ENCODE measurements around the gene HAUS8.

HAUS8 gene

DNA sequence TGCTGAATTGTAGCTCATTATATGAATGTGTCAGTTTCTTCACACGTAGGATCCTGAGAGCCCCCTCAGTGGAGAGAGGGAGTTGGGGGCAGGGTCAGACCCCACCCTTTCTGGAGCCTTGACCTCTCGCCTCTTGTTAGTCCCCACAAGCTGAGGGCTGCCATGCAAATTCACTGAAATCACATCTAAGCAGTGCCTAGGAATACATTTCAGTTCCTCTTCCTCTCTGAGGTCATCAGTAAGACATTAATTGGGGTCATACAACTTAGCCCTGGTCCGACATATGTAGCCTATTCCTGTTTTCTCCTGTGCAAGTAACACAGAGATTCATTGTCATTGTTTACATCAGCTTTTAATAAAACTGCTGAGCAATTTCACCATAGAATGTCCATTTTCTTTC is 30.3 kb upstream of the HAUS8 start:
- TF ChIP-seq FOXM1 (IDR thresholded peaks at IDR 0.05; ENCODE audit: borderline replicate concordance, low read depth) (no peak), NFIC (IDR thresholded peaks at IDR 0.05) (no peak), EGR1 (IDR thresholded peaks at IDR 0.05) (no peak)
- TF ChIP-seq, protein P1, sequence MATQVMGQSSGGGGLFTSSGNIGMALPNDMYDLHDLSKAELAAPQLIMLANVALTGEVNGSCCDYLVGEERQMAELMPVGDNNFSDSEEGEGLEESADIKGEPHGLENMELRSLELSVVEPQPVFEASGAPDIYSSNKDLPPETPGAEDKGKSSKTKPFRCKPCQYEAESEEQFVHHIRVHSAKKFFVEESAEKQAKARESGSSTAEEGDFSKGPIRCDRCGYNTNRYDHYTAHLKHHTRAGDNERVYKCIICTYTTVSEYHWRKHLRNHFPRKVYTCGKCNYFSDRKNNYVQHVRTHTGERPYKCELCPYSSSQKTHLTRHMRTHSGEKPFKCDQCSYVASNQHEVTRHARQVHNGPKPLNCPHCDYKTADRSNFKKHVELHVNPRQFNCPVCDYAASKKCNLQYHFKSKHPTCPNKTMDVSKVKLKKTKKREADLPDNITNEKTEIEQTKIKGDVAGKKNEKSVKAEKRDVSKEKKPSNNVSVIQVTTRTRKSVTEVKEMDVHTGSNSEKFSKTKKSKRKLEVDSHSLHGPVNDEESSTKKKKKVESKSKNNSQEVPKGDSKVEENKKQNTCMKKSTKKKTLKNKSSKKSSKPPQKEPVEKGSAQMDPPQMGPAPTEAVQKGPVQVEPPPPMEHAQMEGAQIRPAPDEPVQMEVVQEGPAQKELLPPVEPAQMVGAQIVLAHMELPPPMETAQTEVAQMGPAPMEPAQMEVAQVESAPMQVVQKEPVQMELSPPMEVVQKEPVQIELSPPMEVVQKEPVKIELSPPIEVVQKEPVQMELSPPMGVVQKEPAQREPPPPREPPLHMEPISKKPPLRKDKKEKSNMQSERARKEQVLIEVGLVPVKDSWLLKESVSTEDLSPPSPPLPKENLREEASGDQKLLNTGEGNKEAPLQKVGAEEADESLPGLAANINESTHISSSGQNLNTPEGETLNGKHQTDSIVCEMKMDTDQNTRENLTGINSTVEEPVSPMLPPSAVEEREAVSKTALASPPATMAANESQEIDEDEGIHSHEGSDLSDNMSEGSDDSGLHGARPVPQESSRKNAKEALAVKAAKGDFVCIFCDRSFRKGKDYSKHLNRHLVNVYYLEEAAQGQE (IDR thresholded peaks at IDR 0.05; ENCODE audit: low read depth), result no peak

DNA sequence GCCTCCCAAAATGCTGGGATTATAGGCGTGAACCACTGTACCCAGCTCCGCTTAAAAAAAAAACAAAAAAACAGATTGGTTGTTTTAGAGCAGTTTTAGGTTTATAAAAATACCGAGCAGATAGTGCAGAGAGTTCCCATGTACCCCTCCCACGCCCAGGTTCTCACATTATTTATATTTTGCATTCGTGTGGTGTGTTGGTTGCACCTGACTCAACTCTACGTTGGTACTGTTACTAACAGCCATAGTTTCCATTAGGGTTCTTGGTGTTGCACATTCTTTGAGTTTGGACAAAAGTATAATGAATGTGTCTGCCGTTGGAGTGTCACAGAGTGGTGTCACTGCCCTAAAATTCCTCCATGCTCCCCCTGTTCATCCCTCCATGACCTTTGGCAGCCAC is 29.4 kb upstream of the HAUS8 start:
- TF ChIP-seq YY1 (IDR thresholded peaks at IDR 0.05; ENCODE audit: low read depth) (no peak), RAD21 (IDR thresholded peaks at IDR 0.05; ENCODE audit: low read depth) (no peak), EP300 (IDR thresholded peaks at IDR 0.05; ENCODE audit: borderline replicate concordance) (no peak), CREB1 (IDR thresholded peaks at IDR 0.05; ENCODE audit: low read depth) (no peak), NFIC (IDR thresholded peaks at IDR 0.05) (no peak), CEBPB (IDR thresholded peaks at IDR 0.05) (no peak), TAF1 (IDR thresholded peaks at IDR 0.05; ENCODE audit: low read depth) (no peak), EGR1 (IDR thresholded peaks at IDR 0.05) (no peak), ZBTB7A (IDR thresholded peaks at IDR 0.05; ENCODE audit: low read depth) (no peak), FOXM1 (IDR thresholded peaks at IDR 0.05; ENCODE audit: borderline replicate concordance, low read depth) (no peak)
- TF ChIP-seq, protein P1 (IDR thresholded peaks at IDR 0.05; ENCODE audit: low read depth), result no peak
- TF ChIP-seq, protein P2, sequence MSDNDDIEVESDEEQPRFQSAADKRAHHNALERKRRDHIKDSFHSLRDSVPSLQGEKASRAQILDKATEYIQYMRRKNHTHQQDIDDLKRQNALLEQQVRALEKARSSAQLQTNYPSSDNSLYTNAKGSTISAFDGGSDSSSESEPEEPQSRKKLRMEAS (IDR thresholded peaks at IDR 0.05), result no peak
- TF ChIP-seq, protein P3, sequence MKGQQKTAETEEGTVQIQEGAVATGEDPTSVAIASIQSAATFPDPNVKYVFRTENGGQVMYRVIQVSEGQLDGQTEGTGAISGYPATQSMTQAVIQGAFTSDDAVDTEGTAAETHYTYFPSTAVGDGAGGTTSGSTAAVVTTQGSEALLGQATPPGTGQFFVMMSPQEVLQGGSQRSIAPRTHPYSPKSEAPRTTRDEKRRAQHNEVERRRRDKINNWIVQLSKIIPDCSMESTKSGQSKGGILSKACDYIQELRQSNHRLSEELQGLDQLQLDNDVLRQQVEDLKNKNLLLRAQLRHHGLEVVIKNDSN (IDR thresholded peaks at IDR 0.05), result no peak

DNA sequence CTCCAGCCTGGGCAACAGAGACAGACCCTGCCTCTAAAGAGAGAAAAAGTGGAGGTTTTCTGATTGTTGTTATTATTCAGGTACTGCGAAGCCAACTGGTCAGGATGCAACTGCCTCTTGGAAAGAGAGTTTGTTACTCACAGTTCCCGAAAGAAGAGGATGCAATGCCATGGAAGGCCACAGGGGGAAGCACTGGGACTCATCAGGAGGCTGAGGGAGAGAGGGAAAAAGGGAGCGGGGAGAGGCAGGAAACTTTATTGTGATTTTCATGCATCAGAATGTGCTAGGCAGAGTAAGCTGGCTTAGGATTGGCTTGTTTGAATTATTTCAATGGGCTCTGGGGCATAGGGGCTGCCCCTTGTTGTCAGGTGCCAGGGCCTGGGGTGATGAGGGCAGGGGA is 27.9 kb upstream of the HAUS8 start:
- TF ChIP-seq RAD21 (IDR thresholded peaks at IDR 0.05; ENCODE audit: low read depth) (peak; percentile 65), ZBTB7A (IDR thresholded peaks at IDR 0.05; ENCODE audit: low read depth) (no peak), CEBPB (IDR thresholded peaks at IDR 0.05) (no peak), TAF1 (IDR thresholded peaks at IDR 0.05; ENCODE audit: low read depth) (no peak), EP300 (IDR thresholded peaks at IDR 0.05; ENCODE audit: borderline replicate concordance) (no peak)
- TF ChIP-seq, protein P1 (IDR thresholded peaks at IDR 0.05; ENCODE audit: low read depth), result no peak

DNA sequence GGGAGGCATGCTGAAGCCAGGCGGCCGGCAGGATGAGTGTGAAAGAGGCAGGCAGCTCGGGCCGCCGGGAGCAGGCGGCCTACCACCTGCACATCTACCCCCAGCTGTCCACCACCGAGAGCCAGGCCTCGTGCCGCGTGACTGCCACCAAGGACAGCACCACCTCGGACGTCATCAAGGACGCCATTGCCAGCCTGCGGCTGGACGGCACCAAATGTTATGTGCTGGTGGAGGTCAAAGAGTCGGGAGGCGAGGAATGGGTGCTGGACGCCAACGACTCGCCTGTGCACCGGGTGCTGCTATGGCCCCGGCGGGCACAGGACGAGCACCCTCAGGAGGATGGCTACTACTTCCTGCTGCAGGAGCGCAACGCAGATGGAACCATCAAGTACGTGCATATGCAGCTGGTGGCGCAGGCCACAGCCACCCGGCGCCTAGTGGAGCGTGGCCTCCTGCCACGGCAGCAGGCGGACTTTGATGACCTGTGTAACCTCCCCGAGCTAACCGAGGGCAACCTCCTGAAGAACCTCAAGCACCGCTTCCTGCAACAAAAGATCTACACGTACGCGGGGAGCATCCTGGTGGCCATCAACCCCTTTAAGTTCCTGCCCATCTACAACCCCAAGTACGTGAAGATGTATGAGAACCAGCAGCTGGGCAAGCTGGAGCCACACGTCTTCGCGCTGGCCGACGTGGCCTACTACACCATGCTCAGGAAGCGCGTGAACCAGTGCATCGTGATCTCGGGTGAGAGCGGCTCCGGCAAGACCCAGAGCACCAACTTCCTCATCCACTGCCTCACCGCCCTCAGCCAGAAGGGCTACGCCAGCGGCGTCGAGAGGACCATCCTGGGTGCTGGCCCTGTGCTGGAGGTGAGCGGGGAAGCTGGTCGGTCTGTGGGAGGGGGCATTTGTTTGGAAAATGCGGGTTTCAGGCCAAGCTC is 26.7 kb upstream of the HAUS8 start:
- no peak for TF ChIP-seq CREB1 (IDR thresholded peaks at IDR 0.05; ENCODE audit: low read depth)
- TF ChIP-seq, protein P3 (IDR thresholded peaks at IDR 0.05), result no peak
- no peak for TF ChIP-seq YY1 (IDR thresholded peaks at IDR 0.05; ENCODE audit: low read depth)
- TF ChIP-seq CEBPB (IDR thresholded peaks at IDR 0.05), result no peak
- no peak for TF ChIP-seq TCF12 (IDR thresholded peaks at IDR 0.05; ENCODE audit: low read depth)
- TF ChIP-seq, protein P1 (IDR thresholded peaks at IDR 0.05; ENCODE audit: low read depth), result no peak
- TF ChIP-seq, protein P2 (IDR thresholded peaks at IDR 0.05), result no peak
- TF ChIP-seq EGR1 (IDR thresholded peaks at IDR 0.05), result no peak
- TF ChIP-seq FOXM1 (IDR thresholded peaks at IDR 0.05; ENCODE audit: borderline replicate concordance, low read depth), result no peak
- no peak for TF ChIP-seq TAF1 (IDR thresholded peaks at IDR 0.05; ENCODE audit: low read depth)
- no peak for TF ChIP-seq NFIC (IDR thresholded peaks at IDR 0.05)
- TF ChIP-seq TEAD4 (IDR thresholded peaks at IDR 0.05), result no peak
- TF ChIP-seq RAD21 (IDR thresholded peaks at IDR 0.05; ENCODE audit: low read depth), result no peak
- TF ChIP-seq EP300 (IDR thresholded peaks at IDR 0.05; ENCODE audit: borderline replicate concordance), result no peak

Data from Ishikawa (cell line).